ENCODE data around the gene NFATC1.

The NFATC1 gene

GRCh38 chr18:79365701-79366100 lies 30.0 kb upstream of the NFATC1 start:
- peaks cover 23% of the 10 kb centered on the region for H3K36me3 ChIP-seq (ENCODE audit: control insufficient read depth, insufficient read depth, low read length)
- no peak overlapping the region for H3K4me3 ChIP-seq (ENCODE audit: low read depth, low read length)
- H3K9me3 ChIP-seq (ENCODE audit: control insufficient read depth, insufficient read depth, low read length) = no peaks in the 10 kb centered on the region
- no peaks in the 10 kb centered on the region for H3K4me1 ChIP-seq (ENCODE audit: control insufficient read depth, insufficient read depth, low read length)
- no peak overlapping the region for H3K27ac ChIP-seq (ENCODE audit: low read depth, low read length)
- no peak overlapping the region for H3K9ac ChIP-seq (ENCODE audit: low read depth, low read length)
- no peaks in the 10 kb centered on the region for H3K27me3 ChIP-seq (ENCODE audit: control insufficient read depth, insufficient read depth, low read length)

- Histone ChIP-seq H3K27ac (ENCODE audit: low read depth, low read length) (no peak overlapping the region), H3K4me1 (ENCODE audit: control insufficient read depth, insufficient read depth, low read length) (no peaks in the 10 kb centered on the region), H3K4me3 (ENCODE audit: low read depth, low read length) (no peak overlapping the region), H3K9ac (ENCODE audit: low read depth, low read length) (no peak overlapping the region), H3K9me3 (ENCODE audit: control insufficient read depth, insufficient read depth, low read length) (no peaks in the 10 kb centered on the region), H3K36me3 (ENCODE audit: control insufficient read depth, insufficient read depth, low read length) (peaks cover 16% of the 10 kb centered on the region; the same call in 1 of the 2 replicates), H3K27me3 (ENCODE audit: control insufficient read depth, insufficient read depth, low read length) (no peaks in the 10 kb centered on the region)
Measured at GRCh38 chr18:79366177-79367094, 29.3 kb upstream of the NFATC1 start.

DNA sequence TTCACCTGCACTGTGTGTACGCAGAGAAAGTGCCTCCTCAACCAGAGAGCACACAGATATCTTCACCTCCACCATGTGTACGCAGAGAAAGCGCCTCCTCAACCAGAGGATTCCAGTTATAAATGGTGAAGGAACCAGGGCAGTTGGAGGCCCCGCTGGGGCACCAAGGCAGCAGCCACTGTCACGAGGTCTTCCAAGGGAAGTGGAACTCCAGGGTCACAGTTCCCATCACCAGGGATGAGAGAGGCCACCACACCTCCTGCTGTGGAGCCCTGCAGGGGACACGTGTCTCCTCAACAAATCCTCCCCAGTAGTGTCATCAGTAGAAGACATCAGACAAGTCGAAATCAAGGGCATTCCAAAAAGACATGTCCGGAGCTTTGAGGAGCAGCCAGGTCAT lies 28.2 kb upstream of the NFATC1 start:
- Histone ChIP-seq H3K4me3 (ENCODE audit: low read depth, low read length) (no peak overlapping the region), H3K4me1 (ENCODE audit: control insufficient read depth, insufficient read depth, low read length) (no peaks in the 10 kb centered on the region), H3K9me3 (ENCODE audit: control insufficient read depth, insufficient read depth, low read length) (no peaks in the 10 kb centered on the region), H3K36me3 (ENCODE audit: control insufficient read depth, insufficient read depth, low read length) (peaks cover 9% of the 10 kb centered on the region; the same call in 1 of the 2 replicates), H3K27ac (ENCODE audit: low read depth, low read length) (no peak overlapping the region), H3K9ac (ENCODE audit: low read depth, low read length) (no peak overlapping the region), H3K27me3 (ENCODE audit: control insufficient read depth, insufficient read depth, low read length) (no peaks in the 10 kb centered on the region)

- Histone ChIP-seq H3K27ac (ENCODE audit: low read depth, low read length) (no peak overlapping the region), H3K4me3 (ENCODE audit: low read depth, low read length) (no peak overlapping the region), H3K9me3 (ENCODE audit: control insufficient read depth, insufficient read depth, low read length) (no peaks in the 10 kb centered on the region), H3K36me3 (ENCODE audit: control insufficient read depth, insufficient read depth, low read length) (peaks cover 9% of the 10 kb centered on the region; the same call in 1 of the 2 replicates), H3K4me1 (ENCODE audit: control insufficient read depth, insufficient read depth, low read length) (no peaks in the 10 kb centered on the region), H3K27me3 (ENCODE audit: control insufficient read depth, insufficient read depth, low read length) (no peaks in the 10 kb centered on the region), H3K9ac (ENCODE audit: low read depth, low read length) (no peak overlapping the region)
Measured at GRCh38 chr18:79367989-79368388, 27.7 kb upstream of the NFATC1 start.

DNA sequence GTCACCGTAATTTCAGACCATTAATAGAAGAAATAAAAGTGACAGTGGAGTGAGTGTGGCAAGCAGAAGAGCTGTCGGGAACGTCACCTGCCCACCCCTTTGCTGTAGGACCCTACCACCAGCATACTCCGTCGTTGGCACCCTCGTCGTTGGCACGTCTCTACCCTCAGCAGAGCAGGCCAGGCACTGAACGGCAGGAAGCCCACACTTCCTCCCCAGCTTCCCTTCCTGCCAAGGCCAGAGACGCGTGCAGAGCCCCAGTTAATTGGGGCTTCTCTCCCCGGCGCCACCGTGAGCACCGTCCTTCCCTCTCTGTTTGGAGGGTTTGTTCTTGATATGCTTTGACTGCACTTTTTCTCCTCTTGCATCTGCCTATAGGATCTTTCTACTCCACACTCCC lies 27.0 kb upstream of the NFATC1 start:
- Histone ChIP-seq H3K27ac (ENCODE audit: low read depth, low read length) (no peak overlapping the region), H3K9ac (ENCODE audit: low read depth, low read length) (no peak overlapping the region), H3K36me3 (ENCODE audit: control insufficient read depth, insufficient read depth, low read length) (0 out of 2 replicates have a peak, but pooled peaks cover 4% of the 10 kb centered on the region), H3K4me3 (ENCODE audit: low read depth, low read length) (no peak overlapping the region), H3K27me3 (ENCODE audit: control insufficient read depth, insufficient read depth, low read length) (no peaks in the 10 kb centered on the region), H3K9me3 (ENCODE audit: control insufficient read depth, insufficient read depth, low read length) (no peaks in the 10 kb centered on the region), H3K4me1 (ENCODE audit: control insufficient read depth, insufficient read depth, low read length) (no peaks in the 10 kb centered on the region)

DNA sequence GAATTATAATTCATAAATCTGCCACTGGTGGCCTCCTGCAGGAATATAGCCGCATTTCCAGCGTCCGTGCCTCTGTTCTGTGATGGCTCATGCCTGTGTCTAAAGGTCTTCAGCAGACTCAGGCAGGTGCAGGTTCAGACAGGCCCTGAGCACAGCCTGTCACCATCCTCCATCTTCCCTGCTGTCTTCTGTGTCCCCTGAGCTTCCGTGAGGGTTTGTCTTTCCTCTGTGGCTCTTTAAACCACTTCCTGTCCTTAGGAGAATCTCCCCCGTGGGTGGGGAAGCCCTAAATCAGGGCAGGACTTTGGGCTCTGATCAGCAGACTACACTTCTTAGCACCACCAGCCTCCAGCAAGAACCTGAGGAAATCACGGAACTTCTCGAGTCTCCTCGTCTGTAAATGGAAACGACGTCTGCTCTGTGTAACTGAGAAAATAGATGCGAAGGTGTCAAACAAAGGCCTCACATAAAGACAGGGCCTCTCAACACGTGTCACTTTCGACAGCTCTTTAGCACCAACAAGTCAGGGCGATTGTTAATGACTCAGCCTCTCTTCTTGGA lies 24.1 kb upstream of the NFATC1 start:
- H3K9me3 ChIP-seq (ENCODE audit: control insufficient read depth, insufficient read depth, low read length) = no peaks in the 10 kb centered on the region

DNA sequence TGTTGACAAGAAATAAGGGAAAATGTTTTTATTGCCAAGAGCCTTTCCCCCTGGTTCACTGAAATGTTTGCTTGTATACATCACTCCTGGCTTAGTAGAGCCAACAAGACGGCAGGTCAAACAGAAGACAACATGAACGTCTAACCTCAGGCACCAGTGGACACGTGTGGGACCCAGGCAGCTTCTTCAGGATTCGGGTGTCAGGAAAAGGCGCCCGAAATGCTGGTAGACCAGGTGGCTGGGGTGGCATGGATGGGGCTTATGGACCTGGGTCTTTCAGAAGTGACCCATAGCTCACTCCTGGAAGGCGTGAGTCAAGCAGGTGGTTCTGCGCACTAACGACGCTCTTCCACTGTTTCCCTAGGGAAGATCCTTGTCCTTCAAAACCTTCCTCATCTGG lies 23.3 kb upstream of the NFATC1 start:
- Histone ChIP-seq H3K36me3 (ENCODE audit: control insufficient read depth, insufficient read depth, low read length) (peaks cover 5% of the 10 kb centered on the region; the same call in 1 of the 2 replicates), H3K4me3 (ENCODE audit: low read depth, low read length) (no peak overlapping the region), H3K9me3 (ENCODE audit: control insufficient read depth, insufficient read depth, low read length) (no peaks in the 10 kb centered on the region), H3K27me3 (ENCODE audit: control insufficient read depth, insufficient read depth, low read length) (no peaks in the 10 kb centered on the region), H3K27ac (ENCODE audit: low read depth, low read length) (no peak overlapping the region), H3K9ac (ENCODE audit: low read depth, low read length) (no peak overlapping the region), H3K4me1 (ENCODE audit: control insufficient read depth, insufficient read depth, low read length) (no peaks in the 10 kb centered on the region)

More for the DNA sequence above, 24.1 kb upstream of the NFATC1 start:
- Histone ChIP-seq H3K27me3 (ENCODE audit: control insufficient read depth, insufficient read depth, low read length) (no peaks in the 10 kb centered on the region), H3K27ac (ENCODE audit: low read depth, low read length) (no peak overlapping the region), H3K36me3 (ENCODE audit: control insufficient read depth, insufficient read depth, low read length) (no peaks in the 10 kb centered on the region), H3K9ac (ENCODE audit: low read depth, low read length) (no peak overlapping the region), H3K4me1 (ENCODE audit: control insufficient read depth, insufficient read depth, low read length) (no peaks in the 10 kb centered on the region), H3K4me3 (ENCODE audit: low read depth, low read length) (no peak overlapping the region)

- no peak overlapping the region for H3K27ac ChIP-seq (ENCODE audit: low read depth, low read length)
- no peaks in the 10 kb centered on the region for H3K9me3 ChIP-seq (ENCODE audit: control insufficient read depth, insufficient read depth, low read length)
- H3K4me1 ChIP-seq (ENCODE audit: control insufficient read depth, insufficient read depth, low read length) = no peaks in the 10 kb centered on the region
- no peak overlapping the region for H3K4me3 ChIP-seq (ENCODE audit: low read depth, low read length)
- H3K36me3 ChIP-seq (ENCODE audit: control insufficient read depth, insufficient read depth, low read length) = peaks cover 8% of the 10 kb centered on the region; the same call in 1 of the 2 replicates
- no peaks in the 10 kb centered on the region for H3K27me3 ChIP-seq (ENCODE audit: control insufficient read depth, insufficient read depth, low read length)
- no peak overlapping the region for H3K9ac ChIP-seq (ENCODE audit: low read depth, low read length)
Measured at GRCh38 chr18:79372991-79373390, 22.7 kb upstream of the NFATC1 start.

GRCh38 chr18:79373736-79374135 lies 22.0 kb upstream of the NFATC1 start:
- Histone ChIP-seq H3K9ac (ENCODE audit: low read depth, low read length) (no peak overlapping the region), H3K4me3 (ENCODE audit: low read depth, low read length) (no peak overlapping the region), H3K9me3 (ENCODE audit: control insufficient read depth, insufficient read depth, low read length) (no peaks in the 10 kb centered on the region), H3K27me3 (ENCODE audit: control insufficient read depth, insufficient read depth, low read length) (no peaks in the 10 kb centered on the region), H3K4me1 (ENCODE audit: control insufficient read depth, insufficient read depth, low read length) (peaks cover 5% of the 10 kb centered on the region; the same call in 1 of the 2 replicates), H3K36me3 (ENCODE audit: control insufficient read depth, insufficient read depth, low read length) (peaks cover 8% of the 10 kb centered on the region; the same call in 1 of the 2 replicates), H3K27ac (ENCODE audit: low read depth, low read length) (no peak overlapping the region)

DNA sequence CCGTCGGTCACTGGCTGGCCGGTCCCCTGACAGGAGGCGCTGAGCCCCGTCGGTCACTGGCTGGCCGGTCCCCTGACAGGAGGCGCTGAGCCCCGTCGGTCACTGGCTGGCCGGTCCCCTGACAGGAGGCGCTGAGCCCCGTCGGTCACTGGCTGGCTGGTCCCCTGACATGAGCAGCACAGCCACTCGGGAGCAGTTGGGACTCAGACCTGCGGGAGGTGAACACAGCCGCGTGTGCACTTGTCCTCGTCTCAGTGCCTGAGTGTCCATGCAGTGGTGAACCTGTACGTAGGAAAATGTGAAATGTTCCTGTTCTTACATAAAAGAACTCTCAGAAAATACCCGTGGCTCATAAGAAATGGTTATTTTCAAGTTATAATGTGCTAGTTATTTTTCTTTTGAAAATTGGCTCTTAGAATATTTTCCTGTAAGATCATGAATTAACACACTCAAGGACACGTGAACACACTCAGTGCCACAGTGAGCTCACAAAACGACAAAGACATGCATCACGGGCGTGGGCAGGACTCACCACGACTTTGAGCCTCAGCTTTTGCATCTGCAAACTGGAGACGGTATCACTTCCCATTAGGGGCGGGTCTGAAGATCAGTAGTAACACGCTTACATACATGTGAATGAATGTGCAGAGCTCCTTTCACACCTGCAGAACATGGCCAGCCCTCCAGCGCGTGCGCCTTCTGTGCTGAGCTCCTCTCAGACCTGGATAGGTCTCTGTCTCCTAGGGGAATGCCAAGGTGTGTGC lies 21.1 kb upstream of the NFATC1 start:
- Histone ChIP-seq H3K4me3 (ENCODE audit: low read depth, low read length) (no peak overlapping the region), H3K9me3 (ENCODE audit: control insufficient read depth, insufficient read depth, low read length) (no peaks in the 10 kb centered on the region), H3K9ac (ENCODE audit: low read depth, low read length) (no peak overlapping the region), H3K27ac (ENCODE audit: low read depth, low read length) (no peak overlapping the region), H3K4me1 (ENCODE audit: control insufficient read depth, insufficient read depth, low read length) (peaks cover 9% of the 10 kb centered on the region; the same call in 1 of the 2 replicates), H3K36me3 (ENCODE audit: control insufficient read depth, insufficient read depth, low read length) (peaks cover 8% of the 10 kb centered on the region; the same call in 1 of the 2 replicates), H3K27me3 (ENCODE audit: control insufficient read depth, insufficient read depth, low read length) (no peaks in the 10 kb centered on the region)

Data from HUES48 (cell line).